Measurements from ENCODE around the gene LRP8.

DNA sequence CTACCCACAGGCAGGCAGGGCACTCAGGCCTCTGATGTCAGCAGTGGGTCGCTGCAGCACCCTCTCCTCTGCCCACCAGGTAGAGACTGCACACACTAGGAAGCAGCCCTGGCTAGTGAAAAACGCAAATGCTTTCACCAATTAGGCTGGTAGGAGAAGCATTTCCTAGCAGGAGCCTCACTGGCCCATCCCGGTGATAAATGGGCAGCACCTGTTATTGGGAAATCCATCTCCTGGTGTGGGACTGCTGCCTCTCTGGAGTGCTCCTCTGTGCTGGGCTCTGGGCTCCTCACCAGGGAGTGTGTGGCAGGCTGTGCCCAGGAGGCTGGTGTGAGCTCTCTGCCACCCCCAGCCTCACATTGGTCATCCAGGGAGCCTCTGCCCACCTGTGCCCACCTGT is 28.6 kb downstream of the LRP8 start:
- TF ChIP-seq, protein P1, sequence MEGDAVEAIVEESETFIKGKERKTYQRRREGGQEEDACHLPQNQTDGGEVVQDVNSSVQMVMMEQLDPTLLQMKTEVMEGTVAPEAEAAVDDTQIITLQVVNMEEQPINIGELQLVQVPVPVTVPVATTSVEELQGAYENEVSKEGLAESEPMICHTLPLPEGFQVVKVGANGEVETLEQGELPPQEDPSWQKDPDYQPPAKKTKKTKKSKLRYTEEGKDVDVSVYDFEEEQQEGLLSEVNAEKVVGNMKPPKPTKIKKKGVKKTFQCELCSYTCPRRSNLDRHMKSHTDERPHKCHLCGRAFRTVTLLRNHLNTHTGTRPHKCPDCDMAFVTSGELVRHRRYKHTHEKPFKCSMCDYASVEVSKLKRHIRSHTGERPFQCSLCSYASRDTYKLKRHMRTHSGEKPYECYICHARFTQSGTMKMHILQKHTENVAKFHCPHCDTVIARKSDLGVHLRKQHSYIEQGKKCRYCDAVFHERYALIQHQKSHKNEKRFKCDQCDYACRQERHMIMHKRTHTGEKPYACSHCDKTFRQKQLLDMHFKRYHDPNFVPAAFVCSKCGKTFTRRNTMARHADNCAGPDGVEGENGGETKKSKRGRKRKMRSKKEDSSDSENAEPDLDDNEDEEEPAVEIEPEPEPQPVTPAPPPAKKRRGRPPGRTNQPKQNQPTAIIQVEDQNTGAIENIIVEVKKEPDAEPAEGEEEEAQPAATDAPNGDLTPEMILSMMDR (IDR thresholded peaks at IDR 0.05) = no peak
- TF ChIP-seq EP300 (IDR thresholded peaks at IDR 0.05) (no peak), POLR2A (IDR thresholded peaks at IDR 0.05) (no peak), POLR2AphosphoS5 (IDR thresholded peaks at IDR 0.05) (no peak)

All from gastroesophageal sphincter (tissue), 3 donors.